Mesothelial cell of epicardium (in vitro differentiated cells): ENCODE results near the gene ANKS4B. TPM values are rescaled to one million over a fixed set of nuclear protein-coding genes. Genes with fewer than 3 reads are reported as not detected.

Source experiments
- DNase-seq, 2 experiments: peaks; one replicate each; pipeline ENCODE4 v3.0.0; 2021; ENCODE audit warnings: low spot score in 2 of 2; ENCODE audit not compliant: unreplicated experiment in 2 of 2
- H3K27ac Mint-ChIP-seq: 2 replicates; pipeline ENCODE4 v1.8.0; 2021; ENCODE audit warnings: mixed read lengths
- H3K27me3 Mint-ChIP-seq: 2 replicates; pipeline ENCODE4 v1.8.0; 2021; ENCODE audit warnings: low read depth, mixed read lengths
- H3K36me3 Mint-ChIP-seq: 2 replicates; pipeline ENCODE4 v1.8.0; 2021; ENCODE audit warnings: mixed read lengths
- H3K4me1 Mint-ChIP-seq: 2 replicates; pipeline ENCODE4 v1.8.0; 2021; ENCODE audit warnings: mixed read lengths
- H3K4me3 Mint-ChIP-seq: 2 replicates; pipeline ENCODE4 v1.8.0; 2021; ENCODE audit warnings: mild to moderate bottlenecking, moderate library complexity, mixed read lengths
- H3K9me3 Mint-ChIP-seq: 2 replicates; pipeline ENCODE4 v1.8.0; 2021; ENCODE audit warnings: mixed read lengths
- CTCF ChIP-seq: fragments of 200-600 bp; sonication (generic); IDR thresholded peaks from one replicate; pipeline ENCODE4 v1.5.0; 2021; ENCODE audit warnings: antibody characterized with exemption; ENCODE audit not compliant: unreplicated experiment
- total RNA-seq: library from RNA; stranded (reverse); gene quantifications from 3 replicates; pipeline ENCODE4 v1.2.1, GENCODE V29; 2021

ANKS4B gene
- total RNA-seq, 1 donor from 2014 or later: not detected

- Mint-ChIP-seq H3K4me1 (no peaks in the 10 kb centered on the region), H3K27ac (no peak overlapping the region), H3K9me3 (no peaks in the 10 kb centered on the region), H3K4me3 (no peak overlapping the region), H3K27me3 (peaks cover 12% of the 10 kb centered on the region), H3K36me3 (no peaks in the 10 kb centered on the region)
- DNase-seq: no peak
- no peak for TF ChIP-seq CTCF
These were observed 23.1 kb downstream of the ANKS4B start for GRCh38 chr16:21256636-21257035.

DNA sequence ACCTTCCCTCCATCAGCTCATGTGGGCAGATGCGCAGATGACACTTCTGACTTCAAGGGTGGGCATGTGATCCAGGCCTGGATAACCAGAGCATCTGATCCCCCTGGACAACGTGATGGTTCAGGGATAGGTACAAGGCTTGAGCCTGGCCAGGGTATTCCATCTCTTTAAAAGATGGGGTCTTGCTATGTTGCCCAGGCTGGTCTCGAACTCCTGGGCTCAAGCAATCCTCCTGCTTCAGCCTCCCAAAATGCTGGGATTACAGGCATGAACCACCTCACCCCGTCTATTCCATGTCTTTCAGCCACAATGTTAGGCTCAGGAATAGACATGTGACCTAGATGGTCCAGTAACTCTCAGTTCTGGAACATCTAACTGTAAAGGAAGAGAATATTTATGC lies 23.8 kb downstream of the ANKS4B start:
- DNase-seq: no peak
- no peak for TF ChIP-seq CTCF
- Mint-ChIP-seq H3K27me3 (peaks cover 12% of the 10 kb centered on the region), H3K36me3 (no peaks in the 10 kb centered on the region), H3K9me3 (no peaks in the 10 kb centered on the region), H3K27ac (no peak overlapping the region), H3K4me1 (no peaks in the 10 kb centered on the region), H3K4me3 (no peak overlapping the region)

GRCh38 chr16:21260870-21261791 lies 27.6 kb downstream of the ANKS4B start:
- H3K36me3 Mint-ChIP-seq: no peaks in the 10 kb centered on the region
- H3K27me3 Mint-ChIP-seq: no peaks in the 10 kb centered on the region
- peaks cover 10% of the 10 kb centered on the region for H3K4me1 Mint-ChIP-seq
- TF ChIP-seq CTCF: no peak
- H3K27ac Mint-ChIP-seq: no peak overlapping the region
- H3K4me3 Mint-ChIP-seq: no peak overlapping the region
- H3K9me3 Mint-ChIP-seq: no peaks in the 10 kb centered on the region
- DNase-seq: no peak

DNA sequence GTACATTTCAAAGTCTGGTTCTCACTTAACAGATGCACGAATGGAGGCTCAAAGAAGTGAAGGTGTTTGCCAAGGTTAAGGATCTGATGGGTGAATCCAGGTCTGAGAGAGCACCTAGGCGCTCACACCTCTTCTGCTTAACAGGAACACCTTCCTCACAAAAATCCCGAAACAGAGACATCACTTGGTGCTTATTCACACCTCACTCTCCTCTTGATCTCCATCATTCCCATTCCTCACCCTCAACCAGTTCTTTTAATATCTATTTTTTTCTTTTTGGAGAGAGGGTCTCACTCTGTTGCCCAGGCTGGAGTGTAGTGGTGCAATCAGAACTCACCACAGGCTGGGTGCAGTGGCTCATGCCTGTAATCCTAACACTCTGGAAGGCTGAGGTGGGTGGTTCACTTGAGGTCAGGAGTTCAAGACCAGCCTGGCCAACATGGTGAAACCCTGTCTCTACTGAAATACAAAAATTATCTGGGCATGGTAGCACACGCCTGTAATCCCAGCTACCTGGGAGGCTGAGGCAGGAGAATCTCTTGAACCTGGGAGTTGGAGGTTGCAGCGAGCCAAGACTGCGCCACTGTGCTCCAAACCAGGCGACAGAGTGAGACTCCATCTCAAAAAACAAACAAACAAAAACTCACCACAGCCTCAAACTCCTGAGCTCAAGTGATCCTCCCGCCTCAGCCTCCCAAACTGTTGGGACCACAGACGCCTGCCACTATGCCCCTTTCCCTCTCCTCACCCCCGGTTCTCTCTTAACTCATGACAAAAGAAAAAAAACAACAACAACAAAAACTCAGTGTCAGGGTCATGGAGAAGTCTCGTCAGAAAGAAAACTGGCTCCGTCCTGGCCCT lies 29.5 kb downstream of the ANKS4B start:
- H3K9me3 Mint-ChIP-seq: no peaks in the 10 kb centered on the region
- DNase-seq: no peak
- H3K27ac Mint-ChIP-seq: peak overlapping the region; percentile 47
- no peaks in the 10 kb centered on the region for H3K27me3 Mint-ChIP-seq
- no peak for TF ChIP-seq CTCF
- no peak overlapping the region for H3K4me3 Mint-ChIP-seq
- H3K36me3 Mint-ChIP-seq: no peaks in the 10 kb centered on the region
- peaks cover 10% of the 10 kb centered on the region for H3K4me1 Mint-ChIP-seq

DNA sequence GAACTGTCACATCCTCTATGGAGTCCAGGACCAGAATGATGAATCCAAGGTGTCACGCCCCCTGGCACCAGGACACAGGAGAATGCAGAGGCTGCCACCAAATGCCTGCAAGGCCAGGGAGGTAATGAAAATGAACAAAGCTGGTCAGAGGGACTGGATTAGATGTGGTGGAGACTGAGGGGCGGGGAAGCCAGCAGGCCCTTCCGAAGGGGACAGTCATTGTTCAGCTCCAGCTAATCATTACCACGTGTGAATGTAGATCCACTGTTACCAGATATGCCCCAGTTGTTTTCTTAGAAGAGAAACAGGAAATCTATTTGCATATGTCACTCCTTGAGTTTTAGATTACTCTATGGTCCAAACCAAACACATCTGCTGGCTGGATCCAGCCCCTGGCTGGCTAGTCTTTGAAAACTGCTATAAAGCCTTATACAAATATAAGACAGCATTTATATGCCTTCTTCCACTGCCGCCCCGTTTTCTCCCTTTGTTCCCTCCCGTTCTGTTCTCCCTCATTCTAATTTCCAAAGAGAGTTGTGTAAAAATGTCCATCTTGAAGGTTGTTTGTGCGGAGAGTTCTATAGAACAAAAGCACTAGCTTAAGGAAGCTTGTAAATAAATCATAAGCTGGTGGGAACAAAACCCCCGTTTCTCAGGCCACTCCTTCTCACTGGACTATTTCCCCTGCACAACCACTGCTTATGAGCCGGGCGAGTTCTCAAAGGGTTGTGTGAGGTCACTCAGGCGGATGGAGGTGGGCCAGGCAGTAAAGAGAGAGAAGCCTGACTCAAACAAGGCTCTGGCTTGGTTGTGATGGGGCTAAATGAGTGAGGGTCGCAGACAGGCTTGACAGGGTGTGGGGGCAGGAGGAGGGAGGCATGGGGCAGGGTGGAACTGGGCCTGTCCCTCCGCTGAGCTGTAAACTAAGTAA lies 30.4 kb downstream of the ANKS4B start:
- Mint-ChIP-seq H3K9me3 (no peaks in the 10 kb centered on the region), H3K27me3 (no peaks in the 10 kb centered on the region), H3K27ac (peak overlapping the region; percentile 72), H3K4me3 (no peak overlapping the region), H3K36me3 (no peaks in the 10 kb centered on the region), H3K4me1 (peaks cover 10% of the 10 kb centered on the region)
- no peak for DNase-seq
- no peak for TF ChIP-seq CTCF
